ENCODE measurements around the gene SUGCT.

Gene SUGCT

GRCh38 chr7:40753455-40753854 is 618.6 kb downstream of the SUGCT start:
- DNase-seq = no peak

- no peak for DNase-seq
Measured at GRCh38 chr7:40755438-40755837, 620.6 kb downstream of the SUGCT start.

GRCh38 chr7:40757109-40757508 is 622.3 kb downstream of the SUGCT start:
- DNase-seq = no peak

GRCh38 chr7:40758590-40758989 is 623.8 kb downstream of the SUGCT start:
- DNase-seq = no peak

GRCh38 chr7:40760293-40760964 is 625.6 kb downstream of the SUGCT start:
- no peak for DNase-seq

GRCh38 chr7:40760987-40761386 is 626.2 kb downstream of the SUGCT start:
- no peak for DNase-seq

- no peak for DNase-seq
Measured at GRCh38 chr7:40761762-40762560, 627.2 kb downstream of the SUGCT start.

- no peak for DNase-seq
Measured at GRCh38 chr7:40763319-40764287, 628.8 kb downstream of the SUGCT start.

GRCh38 chr7:40765639-40766038 is 630.8 kb downstream of the SUGCT start:
- no peak for DNase-seq

- DNase-seq = no peak
Measured at GRCh38 chr7:40772096-40772495, 637.3 kb downstream of the SUGCT start.

GRCh38 chr7:40773656-40774055 is 638.9 kb downstream of the SUGCT start:
- no peak for DNase-seq

- DNase-seq = no peak
Measured at GRCh38 chr7:40775877-40776276, 641.1 kb downstream of the SUGCT start.

GRCh38 chr7:40777730-40778312 is 643.0 kb downstream of the SUGCT start:
- DNase-seq = no peak

GRCh38 chr7:40780460-40780859 is 645.7 kb downstream of the SUGCT start:
- no peak for DNase-seq

GRCh38 chr7:40782836-40783235 is 648.0 kb downstream of the SUGCT start:
- no peak for DNase-seq

GRCh38 chr7:40784176-40784575 is 649.4 kb downstream of the SUGCT start:
- DNase-seq = no peak

- DNase-seq = no peak
Measured at GRCh38 chr7:40786909-40787308, 652.1 kb downstream of the SUGCT start.

- no peak for DNase-seq
Measured at GRCh38 chr7:40793132-40793531, 658.3 kb downstream of the SUGCT start.

GRCh38 chr7:40795607-40796006 is 660.8 kb downstream of the SUGCT start:
- DNase-seq = no peak

- no peak for DNase-seq
Measured at GRCh38 chr7:40796723-40797122, 661.9 kb downstream of the SUGCT start.

GRCh38 chr7:40798613-40799012 is 663.8 kb downstream of the SUGCT start:
- no peak for DNase-seq

- DNase-seq = no peak
Measured at GRCh38 chr7:40799493-40800403, 664.9 kb downstream of the SUGCT start.
